HUES6 (cell line): Measurements from ENCODE around the gene NHLRC4.
A peak's percentile ranks its signal among the peaks of the same experiment; 100 is the strongest.

Experiments
- H3K27ac ChIP-seq: 2 replicates; pipeline ENCODE4 v1.7.0; 2013; ENCODE audit warnings: low read depth, mild to moderate bottlenecking, low read length, inconsistent platforms
- H3K27me3 ChIP-seq: 2 replicates; pipeline ENCODE4 v1.6.1; 2013; ENCODE audit warnings: low read length; ENCODE audit not compliant: control insufficient read depth, insufficient read depth
- H3K36me3 ChIP-seq: 2 replicates; pipeline ENCODE4 v1.6.1; 2013; ENCODE audit warnings: low read length; ENCODE audit not compliant: control insufficient read depth, insufficient read depth
- H3K4me1 ChIP-seq: 2 replicates; pipeline ENCODE4 v1.6.1; 2013; ENCODE audit warnings: low read length; ENCODE audit not compliant: control insufficient read depth, insufficient read depth
- H3K4me3 ChIP-seq: 2 replicates; pipeline ENCODE4 v1.5.1; 2013; ENCODE audit warnings: low read depth, low read length
- H3K9ac ChIP-seq: one replicate; pipeline ENCODE4 v1.6.1; 2013; ENCODE audit warnings: mild to moderate bottlenecking, low read length
- H3K9me3 ChIP-seq: 2 replicates; pipeline ENCODE4 v1.6.1; 2013; ENCODE audit warnings: low read depth, low read length; ENCODE audit not compliant: control insufficient read depth, insufficient read depth

Gene NHLRC4

GRCh38 chr16:534135-534534, 32.7 kb upstream of the NHLRC4 start:
- Histone ChIP-seq H3K9ac (no peak overlapping the region), H3K4me1 (peaks cover 13% of the 10 kb centered on the region), H3K4me3 (no peak overlapping the region), H3K9me3 (no peaks in the 10 kb centered on the region), H3K36me3 (peaks cover 22% of the 10 kb centered on the region), H3K27ac (no peak overlapping the region), H3K27me3 (no peaks in the 10 kb centered on the region)

GRCh38 chr16:534856-535445, 31.9 kb upstream of the NHLRC4 start:
- Histone ChIP-seq H3K36me3 (peaks cover 16% of the 10 kb centered on the region), H3K4me3 (no peak overlapping the region), H3K4me1 (peaks cover 5% of the 10 kb centered on the region; the same call in 1 of the 2 replicates), H3K9me3 (no peaks in the 10 kb centered on the region), H3K9ac (no peak overlapping the region), H3K27ac (no peak overlapping the region), H3K27me3 (no peaks in the 10 kb centered on the region)

- peaks cover 14% of the 10 kb centered on the region for H3K36me3 ChIP-seq
- H3K4me1 ChIP-seq = peaks cover 5% of the 10 kb centered on the region; the same call in 1 of the 2 replicates
- H3K27ac ChIP-seq = 0 out of 2 replicates have a peak overlapping the region, but pooled peaks have one; percentile 30
- no peak overlapping the region for H3K9ac ChIP-seq
- H3K27me3 ChIP-seq = no peaks in the 10 kb centered on the region
- no peaks in the 10 kb centered on the region for H3K9me3 ChIP-seq
- H3K4me3 ChIP-seq = no peak overlapping the region
These were observed 31.1 kb upstream of the NHLRC4 start for GRCh38 chr16:535446-536405.

DNA sequence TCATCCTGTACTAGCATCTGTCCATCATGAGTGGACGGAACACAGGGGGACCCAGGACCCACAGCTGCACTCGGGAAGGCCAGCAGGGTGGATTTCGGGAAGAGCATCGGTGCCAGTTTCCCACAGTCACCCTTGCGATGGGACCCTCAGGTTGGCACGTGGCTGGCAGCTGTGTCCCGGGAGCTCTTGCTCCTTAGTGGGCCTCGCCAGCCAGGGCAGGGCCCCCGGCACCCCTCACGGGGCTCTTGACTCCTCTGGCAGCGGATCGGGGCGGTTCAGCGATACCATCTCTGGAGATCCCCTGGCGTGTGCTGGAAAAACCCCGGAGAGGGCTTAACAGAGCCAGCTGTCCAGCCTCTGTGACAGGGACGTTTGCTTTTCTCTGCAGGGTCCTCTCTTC, 30.1 kb upstream of the NHLRC4 start:
- Histone ChIP-seq H3K4me3 (no peak overlapping the region), H3K27me3 (no peaks in the 10 kb centered on the region), H3K36me3 (peaks cover 17% of the 10 kb centered on the region), H3K4me1 (peaks cover 5% of the 10 kb centered on the region; the same call in 1 of the 2 replicates), H3K9ac (no peak overlapping the region), H3K9me3 (no peaks in the 10 kb centered on the region), H3K27ac (no peak overlapping the region)

DNA sequence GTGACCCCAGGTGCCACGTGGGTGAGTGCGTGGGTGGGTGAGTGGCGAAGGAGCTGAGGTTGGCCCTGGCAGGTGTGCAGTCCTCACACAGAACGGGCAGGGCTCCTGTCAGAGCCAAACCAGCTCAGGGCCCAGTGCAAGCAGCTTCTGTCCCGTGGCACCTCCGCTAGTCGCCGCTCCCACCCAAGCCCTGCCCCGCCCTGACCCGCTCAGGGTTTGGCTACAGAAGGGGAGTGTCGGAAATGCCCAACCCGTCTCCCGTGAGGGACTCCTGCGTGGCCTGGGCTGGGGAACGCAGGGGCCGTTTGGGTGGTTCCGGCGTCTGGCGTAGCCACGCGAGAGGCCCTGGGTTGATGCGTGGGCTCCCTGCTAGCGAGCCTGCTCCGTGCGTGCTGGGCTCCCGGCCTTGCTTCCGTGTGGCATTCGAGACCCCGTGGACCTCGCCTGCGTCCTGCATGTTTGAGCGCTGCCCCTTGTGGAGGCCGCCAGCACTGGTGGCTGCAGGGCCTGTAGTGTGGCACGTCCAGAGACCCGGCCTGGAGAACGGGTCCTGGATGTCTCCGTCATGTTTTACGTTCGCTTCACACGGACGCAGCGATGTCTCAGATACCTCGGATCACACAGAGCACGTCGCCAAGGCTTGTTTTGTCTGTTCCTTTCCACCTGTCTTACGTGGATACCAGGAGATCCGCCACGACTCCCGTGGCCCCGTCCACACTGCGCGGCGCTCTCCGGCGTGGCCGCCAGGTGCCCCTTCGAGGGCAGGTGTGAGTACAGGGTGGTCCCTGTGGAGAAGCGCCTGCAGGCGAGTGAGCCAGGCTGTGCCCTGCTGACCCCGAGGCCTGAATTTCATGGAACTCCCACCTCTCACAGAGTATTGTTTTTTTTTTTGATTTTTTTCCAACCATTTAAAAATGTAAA, 29.1 kb upstream of the NHLRC4 start:
- Histone ChIP-seq H3K36me3 (peaks cover 17% of the 10 kb centered on the region), H3K9ac (no peak overlapping the region), H3K27me3 (no peaks in the 10 kb centered on the region), H3K9me3 (no peaks in the 10 kb centered on the region), H3K4me3 (no peak overlapping the region), H3K27ac (no peak overlapping the region), H3K4me1 (peaks cover 5% of the 10 kb centered on the region; the same call in 1 of the 2 replicates)

DNA sequence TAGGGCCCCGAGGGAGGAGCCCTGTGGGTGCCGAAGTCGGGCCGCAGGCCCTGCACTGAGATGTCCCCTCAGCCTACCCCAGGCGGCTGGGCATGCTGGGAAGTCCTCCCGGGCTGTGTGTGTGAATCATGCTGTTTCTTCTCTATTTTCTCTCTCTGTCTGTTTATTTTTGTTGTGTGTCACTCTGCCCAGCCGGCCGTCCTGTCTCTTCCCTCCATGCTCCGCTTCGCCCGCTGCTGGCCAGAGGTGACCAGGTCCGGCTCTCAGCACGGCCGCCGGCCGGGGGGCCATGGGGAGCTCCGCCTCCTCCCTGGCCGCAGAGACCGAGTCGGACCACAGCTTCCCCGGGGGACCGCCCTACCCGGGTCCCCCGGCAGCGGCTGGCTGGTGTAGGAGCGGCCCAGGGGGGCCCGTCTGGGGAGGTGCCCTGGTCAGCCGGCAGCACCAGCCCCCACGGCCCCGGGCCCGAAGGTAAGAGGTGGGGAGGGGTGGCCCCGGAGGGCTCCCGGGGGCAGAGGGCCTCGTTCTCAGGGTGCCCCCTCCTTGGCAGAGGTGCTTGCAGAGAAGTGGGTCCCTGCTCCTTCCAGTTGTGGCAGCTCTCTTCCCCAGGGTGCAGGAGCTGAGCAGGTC, 26.8 kb upstream of the NHLRC4 start:
- Histone ChIP-seq H3K9ac (no peak overlapping the region), H3K27ac (peak overlapping the region; percentile 11; the same call in 1 of the 2 replicates), H3K36me3 (peaks cover 17% of the 10 kb centered on the region), H3K9me3 (no peaks in the 10 kb centered on the region), H3K4me3 (no peak overlapping the region), H3K4me1 (no peaks in the 10 kb centered on the region), H3K27me3 (no peaks in the 10 kb centered on the region)

- H3K4me3 ChIP-seq = no peak overlapping the region
- no peaks in the 10 kb centered on the region for H3K27me3 ChIP-seq
- no peak overlapping the region for H3K9ac ChIP-seq
These were observed 26.0 kb upstream of the NHLRC4 start for GRCh38 chr16:540645-541340.

GRCh38 chr16:543301-544164, 23.3 kb upstream of the NHLRC4 start:
- no peaks in the 10 kb centered on the region for H3K4me1 ChIP-seq
- H3K27ac ChIP-seq = peak overlapping the region; percentile 14; the same call in 1 of the 2 replicates
- H3K9ac ChIP-seq = peak overlapping the region; percentile 4
- H3K4me3 ChIP-seq = no peak overlapping the region
- peaks cover 15% of the 10 kb centered on the region for H3K36me3 ChIP-seq
- H3K27me3 ChIP-seq = no peaks in the 10 kb centered on the region
- no peaks in the 10 kb centered on the region for H3K9me3 ChIP-seq

More at GRCh38 chr16:540645-541340, 26.0 kb upstream of the NHLRC4 start:
- peaks cover 17% of the 10 kb centered on the region for H3K36me3 ChIP-seq
- no peaks in the 10 kb centered on the region for H3K9me3 ChIP-seq
- no peaks in the 10 kb centered on the region for H3K4me1 ChIP-seq
- no peak overlapping the region for H3K27ac ChIP-seq

DNA sequence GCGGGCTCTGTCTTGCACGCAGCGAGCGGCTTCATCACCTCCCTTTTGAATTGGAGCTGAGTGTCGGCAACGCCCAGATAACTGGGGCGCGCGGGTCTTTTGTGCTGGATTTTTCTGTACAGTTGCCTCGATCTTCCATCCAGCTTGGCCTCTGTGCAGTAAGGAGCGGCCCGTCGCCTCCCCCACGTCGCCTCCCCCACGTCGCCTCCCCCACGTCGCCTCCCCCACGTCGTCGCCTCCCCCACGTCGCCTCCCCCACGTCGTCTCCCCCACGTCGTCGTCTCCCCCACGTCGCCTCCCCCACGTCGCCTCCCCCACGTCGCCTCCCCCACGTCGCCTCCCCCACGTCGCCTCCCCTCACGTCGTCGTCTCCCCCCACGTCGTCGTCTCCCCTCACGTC, 22.3 kb upstream of the NHLRC4 start:
- Histone ChIP-seq H3K9me3 (no peaks in the 10 kb centered on the region), H3K9ac (no peak overlapping the region), H3K4me3 (no peak overlapping the region), H3K27ac (no peak overlapping the region), H3K4me1 (no peaks in the 10 kb centered on the region), H3K27me3 (no peaks in the 10 kb centered on the region), H3K36me3 (peaks cover 19% of the 10 kb centered on the region)
